ENCODE data around the gene ARHGAP9. TPM values are rescaled to one million over a fixed set of nuclear protein-coding genes. Genes with fewer than 3 reads are reported as not detected.
A peak's percentile ranks its signal among the peaks of the same experiment; 100 is the strongest.

ARHGAP9 gene
- total and polyA plus RNA-seq, 2 of the 8 experiments (the other 6 are each of a cell fraction or from before 2014, with no cell fraction given): 3.2 to 6.0 TPM

GRCh38 chr12:57521525-57522010 is 41.9 kb upstream of the ARHGAP9 start:
- H3K79me1 ChIP-seq (ENCODE audit: low read depth, low read length): no peaks in the 10 kb centered on the region; the same call in 1 of the 2 replicates
- H3K79me2 ChIP-seq (ENCODE audit: control insufficient read depth in 1 of 2, insufficient read depth in 2 of 2, low read length in 2 of 2): peaks cover 0 to 29% of the 10 kb centered on the region in 2 experiments; a peak in 2 of 4 replicates
- no peak overlapping the region for H4K5ac ChIP-seq (ENCODE audit: insufficient read length, low read depth, low read length)
- H2AK5ac ChIP-seq (ENCODE audit: low read depth, low read length): no peak overlapping the region
- no peak overlapping the region for H3K18ac ChIP-seq (ENCODE audit: extremely low read depth, low read length)
- ChIA-PET CTCF (ENCODE audit: partially characterized antibody) (interaction anchor here (0.8 to 2.0 kb wide), 4 partner anchors 31 to 279 kb away, joined by 3 to 4 read pairs (median 3); no protein-coding TSS in a partner anchor), POLR2A (ENCODE audit: partially characterized antibody) (interaction anchor here (0.7 to 6.0 kb wide), 6 partner anchors 9 to 293 kb away, joined by 3 to 60 read pairs (median 22); partner anchors contain the start of gene KIF5A)
- H3K23me2 ChIP-seq (ENCODE audit: low read depth, low read length): peaks cover 19% of the 10 kb centered on the region
- no peak overlapping the region for H2BK20ac ChIP-seq (ENCODE audit: low read length)
- H3K4me3 ChIP-seq (ENCODE audit: extremely low read depth in 1 of 4, insufficient read depth in 2 of 4, low read depth in 3 of 4, low read length in 4 of 4): peak overlapping the region; percentile 55 to 95 (median 64)
- no peak for TF ChIP-seq RFX5 (IDR thresholded peaks at IDR 0.05; ENCODE audit: borderline replicate concordance, low read depth, low read length)
- peaks cover 8 to 24% (median 14%) of the 10 kb centered on the region in 4 experiments for H3K4me1 ChIP-seq (replicated peaks in 1 of 4; ENCODE audit: control insufficient read depth in 3 of 4, insufficient read depth in 4 of 4, low read length in 3 of 4)
- H4K91ac ChIP-seq (replicated peaks; ENCODE audit: insufficient read length, low read length): no peak overlapping the region
- H3K56ac ChIP-seq (replicated peaks; ENCODE audit: insufficient read length, low read depth, low read length): no peak overlapping the region
- H3K9ac ChIP-seq (replicated peaks in 1 of 4; ENCODE audit: extremely low read depth in 1 of 4, low read depth in 3 of 4, low read length in 3 of 4): no peak overlapping the region
- H3K14ac ChIP-seq (ENCODE audit: insufficient read length): no peak overlapping the region
- H3K23ac ChIP-seq (ENCODE audit: insufficient read length): no peak overlapping the region
- no peak overlapping the region for H3K27ac ChIP-seq (ENCODE audit: low read depth, low read length)
- H3K27me3 ChIP-seq (replicated peaks in 1 of 4; ENCODE audit: control insufficient read depth in 3 of 4, extremely low read depth in 1 of 4, insufficient read depth in 3 of 4, low read length in 3 of 4): no peaks in the 10 kb centered on the region
- no peak overlapping the region for H2AFZ ChIP-seq (ENCODE audit: low read length)
- peaks cover 7 to 21% of the 10 kb centered on the region in 2 experiments for H4K20me1 ChIP-seq (replicated peaks in 1 of 2; ENCODE audit: control insufficient read depth in 1 of 2, insufficient read depth in 2 of 2, low read length in 2 of 2)
- DNase-seq (ENCODE audit: low read depth in 1 of 2, low spot score in 2 of 2): peak in 1 of 2 experiments; percentile 62
- no peak overlapping the region for H4K8ac ChIP-seq (ENCODE audit: extremely low read depth, insufficient read depth, low read length)
- no peak overlapping the region; the same call in 1 of the 2 replicates for H2BK12ac ChIP-seq (ENCODE audit: low read depth, low read length)
- WGBS, 2 experiments (ENCODE audit: extremely low coverage in 1 of 2, insufficient coverage in 1 of 2, insufficient read length in 1 of 2, insufficient replicate concordance in 2 of 2, low coverage in 1 of 2, low lambda C conversion rate in 2 of 2, missing lambda C conversion rate in 1 of 2): 32% methylated on average over 17 of the region's 17 CpGs; no CpG with 5 or more reads in 1 of the 2 experiments
- H2BK120ac ChIP-seq (replicated peaks; ENCODE audit: low read depth, low read length): no peak overlapping the region
- H3K4me2 ChIP-seq (ENCODE audit: insufficient read depth in 1 of 2, low read depth in 2 of 2, low read length in 2 of 2): peak overlapping the region; percentile 81 to 83
- H3K9me3 ChIP-seq (ENCODE audit: insufficient read depth in 2 of 2, low read depth in 1 of 2, low read length in 1 of 2): no peaks in the 10 kb centered on the region
- H2BK5ac ChIP-seq (ENCODE audit: low read depth, low read length): no peak overlapping the region
- no peak overlapping the region for H2BK15ac ChIP-seq (ENCODE audit: low read length)
- no peak for FAIRE-seq
- H3K4ac ChIP-seq (replicated peaks; ENCODE audit: insufficient read length, low read depth, low read length): no peak overlapping the region
- peaks cover 13 to 35% (median 13%) of the 10 kb centered on the region in 4 experiments for H3K36me3 ChIP-seq (ENCODE audit: control insufficient read depth in 2 of 4, insufficient read depth in 4 of 4, low read length in 3 of 4)

Data from H1 (cell line).